NCI-H460 (cell line): ENCODE data around the gene CREM. TPM values are rescaled to one million over a fixed set of nuclear protein-coding genes. Genes with fewer than 3 reads are reported as not detected.
"Not testable (repeated sequence)": the region's sequence is repeated elsewhere in the genome, so short reads cannot be mapped to it uniquely, and the experiment has no call there.

Experiments
- DNase-seq: peaks from one replicate; pipeline ENCODE4 v3.0.0-alpha.2; 2016; ENCODE audit warnings: low read depth; ENCODE audit errors: extremely low read depth
- polyA plus RNA-seq: library from polyadenylated mRNA; depleted of rRNA; stranded (reverse); fragments of >200 nt; gene quantifications from 2 replicates; pipeline ENCODE4 v1.2.3, GENCODE V29; 2014; cell fraction: nucleus; rRNA removed
- total RNA-seq: library from RNA; depleted of rRNA; stranded (reverse); fragments of >200 nt; shearing (Covaris generic); gene quantifications from 2 replicates; pipeline ENCODE4 v1.2.3, GENCODE V29; 2014; rRNA removed

Gene CREM
- 240 and 246 TPM in 2 replicates for total RNA-seq
- polyA plus RNA-seq = 196 and 214 TPM in 2 replicates

DNA sequence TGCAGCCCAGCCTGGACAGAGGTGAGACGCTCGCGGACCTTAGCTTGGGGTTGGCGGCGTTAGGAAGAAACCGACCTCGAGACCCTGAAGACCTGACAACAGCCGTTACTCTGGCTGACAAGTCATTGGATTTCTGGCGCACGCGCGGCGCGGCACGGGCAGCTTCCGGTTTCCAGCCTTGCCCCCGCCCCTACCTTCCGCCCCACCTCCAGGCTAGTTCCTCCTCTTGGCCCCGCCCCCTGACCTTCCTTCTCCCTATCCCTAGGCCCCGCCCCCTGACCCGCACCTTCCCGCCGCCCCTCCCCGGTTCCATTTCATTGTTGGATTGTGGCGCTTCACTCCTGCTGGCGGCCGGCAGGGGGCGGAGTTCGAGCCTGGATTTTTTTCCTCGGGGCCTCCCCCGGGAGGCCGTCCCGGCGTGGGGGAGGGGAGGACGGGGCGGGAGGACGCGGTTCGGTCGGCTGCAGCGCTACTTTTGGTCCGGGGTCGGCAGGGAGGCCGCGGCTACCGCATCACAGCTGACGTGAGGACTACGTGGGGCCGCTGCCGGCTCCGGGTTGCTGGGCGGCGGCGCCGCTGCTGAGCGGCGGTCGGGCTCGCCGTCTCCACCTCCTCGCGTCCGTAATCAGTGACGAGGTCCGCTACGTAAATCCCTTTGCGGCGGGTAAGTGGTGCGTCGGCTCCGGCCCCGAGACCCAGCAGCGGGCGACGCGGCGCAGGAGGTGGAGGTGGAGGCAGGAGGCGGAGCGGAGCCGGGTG, at the start of gene CREM:
Gene CREM, plus strand, starts transcription at position 317 of the 759 bp plus-strand sequence. CDS start 10,990 bp downstream, outside the sequence.
- peak; percentile 95 for DNase-seq

DNA sequence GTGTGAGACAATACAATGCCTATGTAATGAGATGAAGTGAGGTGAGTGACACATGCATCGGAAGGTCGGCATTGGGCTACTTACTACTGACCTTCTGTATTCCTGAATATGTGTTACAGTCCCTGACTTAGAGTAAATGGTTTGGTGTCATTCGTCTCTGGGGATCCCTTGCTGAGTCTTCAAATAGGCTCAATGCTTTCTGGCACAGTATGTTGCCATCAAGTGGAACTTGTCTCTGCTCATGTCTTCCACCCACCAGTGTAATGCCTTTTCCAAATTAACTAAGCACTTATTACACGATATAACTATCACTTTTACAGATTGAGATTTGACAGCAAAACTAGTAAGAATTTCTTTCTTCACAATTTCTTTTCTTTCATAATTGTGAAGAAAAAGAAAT, 47.4 kb upstream of the CREM start:
- no peak for DNase-seq

DNA sequence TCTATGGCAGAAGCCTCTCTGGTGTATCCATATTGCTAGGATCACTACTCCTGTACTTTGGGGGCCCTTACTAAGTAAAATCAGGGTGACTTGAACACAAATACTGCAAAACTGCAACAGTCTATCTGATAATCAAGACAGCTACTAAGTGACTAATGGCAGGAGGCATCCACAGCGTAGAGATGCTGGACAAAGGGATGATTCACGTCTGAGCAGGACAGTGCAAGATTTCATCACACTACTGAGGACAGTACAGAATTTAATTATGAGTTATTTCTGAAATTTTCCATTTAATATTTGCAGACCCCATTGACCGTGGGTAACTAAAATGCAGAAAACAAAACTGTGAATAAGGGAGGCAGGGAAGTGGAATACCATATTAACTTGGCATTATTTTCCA, 46.9 kb upstream of the CREM start:
- peak; percentile 38 for DNase-seq

DNA sequence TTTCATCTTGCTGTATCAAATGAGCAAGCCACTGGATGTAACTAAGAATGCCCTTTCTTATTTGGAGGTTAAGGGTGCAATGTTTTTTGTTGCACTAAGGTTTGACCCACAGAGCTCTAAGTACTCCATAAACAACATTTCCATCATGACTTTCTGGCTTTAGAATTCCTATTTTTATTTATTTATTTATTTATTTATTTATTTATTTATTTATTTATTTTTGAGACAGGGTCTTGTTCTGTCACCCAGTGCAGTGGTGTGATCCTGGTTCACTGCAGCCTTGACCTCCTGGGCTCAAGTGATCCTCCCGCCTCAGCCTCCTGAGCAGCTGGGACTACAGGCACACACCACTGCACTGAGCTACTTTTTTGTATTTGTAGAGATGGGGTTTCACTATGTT, 46.4 kb upstream of the CREM start:
- not testable (repeated sequence) for DNase-seq

DNA sequence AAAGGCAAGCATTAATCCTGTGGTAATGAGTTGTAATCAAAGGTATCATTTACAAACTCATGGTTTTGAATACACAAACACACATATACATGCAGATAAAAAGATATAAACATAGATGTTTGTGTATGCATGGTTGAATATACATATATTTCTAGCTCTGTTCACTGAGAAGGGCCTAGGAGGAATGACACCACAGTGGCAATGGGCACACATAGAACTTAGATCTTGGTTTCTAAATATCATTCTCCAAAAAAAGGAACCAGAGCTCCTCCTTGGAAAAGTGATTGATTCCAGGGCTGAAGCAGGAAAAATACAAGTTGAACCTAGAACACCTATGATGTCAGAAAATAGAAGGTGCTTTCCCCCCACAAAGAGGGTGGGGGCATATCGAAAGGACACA, 43.4 kb upstream of the CREM start:
- DNase-seq = no peak

DNA sequence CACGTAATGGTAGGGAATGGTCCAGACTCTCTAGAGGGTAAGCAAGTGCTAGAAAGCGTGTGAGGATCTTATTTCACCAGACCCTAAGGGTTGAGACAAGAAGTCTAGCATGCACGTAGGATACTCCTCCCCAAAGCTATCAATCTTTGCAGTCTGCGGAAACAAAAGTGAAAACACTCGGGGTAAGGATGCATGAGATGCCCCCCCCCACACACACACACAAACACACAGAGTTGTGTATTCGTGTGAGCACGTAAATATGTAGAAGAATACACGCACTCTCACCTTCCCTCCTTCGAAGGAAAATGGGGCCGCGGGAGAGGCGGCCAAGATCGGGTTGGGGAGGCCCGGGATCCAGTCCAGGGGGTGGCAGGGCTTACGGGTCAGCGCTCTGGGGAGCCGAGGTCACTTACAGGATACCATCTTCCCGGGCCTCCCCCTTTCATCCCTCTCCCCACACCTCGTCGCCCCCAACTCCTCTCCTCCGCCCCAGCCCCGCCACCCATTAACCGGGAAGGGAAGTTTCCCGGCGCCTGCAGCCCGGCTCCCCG, 37.0 kb upstream of the CREM start:
- no peak for DNase-seq

DNA sequence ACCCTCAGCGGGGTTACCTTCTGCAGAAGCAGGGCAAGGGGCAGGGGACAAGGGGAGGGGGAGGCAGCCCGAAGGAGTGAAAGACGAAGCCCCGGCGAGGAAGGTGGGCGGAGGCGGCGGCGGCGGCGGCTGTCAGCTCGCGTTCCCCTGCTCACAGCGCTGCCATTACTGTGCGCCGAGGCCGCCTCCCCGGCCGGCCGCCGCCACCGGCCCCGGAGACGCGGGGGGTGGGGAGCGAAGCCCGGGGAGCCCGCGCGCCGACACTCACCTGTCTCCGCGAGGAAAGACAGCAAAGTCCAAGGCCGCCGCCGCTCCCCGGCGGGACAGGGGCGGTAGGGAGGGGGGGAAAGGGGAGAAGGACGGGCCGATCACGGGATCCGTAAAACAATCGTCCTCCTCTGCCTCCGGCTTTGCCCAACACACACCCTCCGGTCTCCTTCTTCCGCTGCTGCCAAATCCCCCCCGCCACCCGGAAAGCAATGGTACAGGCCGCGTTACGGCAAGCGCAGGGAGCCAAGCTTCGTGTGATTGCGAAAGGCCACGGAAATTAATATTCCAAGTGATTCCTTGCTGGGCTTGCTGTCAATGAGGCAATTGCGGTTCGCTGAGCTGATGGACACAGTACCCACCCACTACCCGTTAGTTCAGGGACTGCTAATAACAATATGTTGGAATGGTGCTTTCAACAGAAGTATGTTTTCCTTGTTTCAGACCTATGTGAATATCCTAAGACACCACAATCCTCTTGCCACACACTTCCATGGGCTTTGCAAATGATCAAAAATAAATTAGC, 36.3 kb upstream of the CREM start, which contains the start of gene CUL2:
Gene CUL2, minus strand, starts transcription at position 180 of the 793 bp plus-strand sequence. CDS start 19,024 bp downstream, outside the sequence.
- peak; percentile 81 for DNase-seq

DNA sequence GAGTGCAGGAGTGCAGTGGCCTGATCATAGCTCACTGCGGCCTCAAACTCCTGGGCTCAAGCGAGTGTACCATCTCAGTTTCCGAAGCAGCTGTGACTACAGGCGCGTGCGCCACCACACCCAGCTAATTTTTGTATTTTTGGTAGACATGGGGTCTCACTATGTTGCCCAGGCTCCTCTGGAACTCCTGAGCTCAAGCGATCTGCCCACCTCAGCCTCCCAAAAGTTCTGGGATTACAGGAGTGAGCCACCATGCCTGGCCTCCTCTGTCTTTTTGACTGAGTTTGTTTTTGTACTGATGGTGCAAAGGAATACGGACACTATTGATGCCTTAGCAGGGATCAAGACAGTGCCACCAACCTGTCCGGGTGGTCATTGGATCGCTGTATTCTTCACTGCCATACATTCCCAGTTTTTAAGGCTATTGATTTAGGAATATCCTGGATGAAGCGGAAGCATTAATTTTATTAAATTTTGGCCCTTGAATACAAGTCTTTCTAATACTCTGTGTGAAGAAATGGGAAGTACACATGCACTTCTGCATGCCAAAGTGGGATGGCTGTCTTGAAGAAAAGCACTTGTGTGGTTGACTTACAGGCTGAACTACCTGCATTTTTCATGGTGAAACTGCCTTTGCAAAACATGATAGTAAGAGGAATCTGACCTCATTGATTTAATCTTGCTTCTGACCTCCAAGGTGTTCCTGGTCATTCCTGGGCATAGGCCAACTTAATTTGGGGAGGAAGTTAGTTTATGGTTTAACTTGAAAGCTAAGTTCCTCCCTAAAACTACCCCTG, 34.5 kb upstream of the CREM start:
- DNase-seq = no peak

DNA sequence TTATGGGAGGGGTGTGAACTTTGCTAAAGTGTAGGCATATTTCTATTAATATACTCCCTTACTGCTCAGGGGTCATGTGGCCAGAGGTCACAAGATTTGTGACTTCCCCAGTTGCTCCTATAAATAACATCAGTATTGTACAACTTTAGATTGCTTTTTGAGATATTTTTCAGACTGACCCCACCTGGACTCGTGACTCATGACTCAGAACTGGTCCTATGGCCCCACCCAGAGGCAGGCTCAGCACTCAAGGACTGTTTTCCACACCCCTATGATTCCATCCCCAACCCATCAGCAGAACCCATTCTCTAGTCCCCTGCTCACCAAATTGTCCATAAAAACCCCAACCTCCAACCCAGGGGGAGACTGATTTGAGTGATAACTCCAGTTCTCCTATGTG, 33.8 kb upstream of the CREM start:
- no peak for DNase-seq

DNA sequence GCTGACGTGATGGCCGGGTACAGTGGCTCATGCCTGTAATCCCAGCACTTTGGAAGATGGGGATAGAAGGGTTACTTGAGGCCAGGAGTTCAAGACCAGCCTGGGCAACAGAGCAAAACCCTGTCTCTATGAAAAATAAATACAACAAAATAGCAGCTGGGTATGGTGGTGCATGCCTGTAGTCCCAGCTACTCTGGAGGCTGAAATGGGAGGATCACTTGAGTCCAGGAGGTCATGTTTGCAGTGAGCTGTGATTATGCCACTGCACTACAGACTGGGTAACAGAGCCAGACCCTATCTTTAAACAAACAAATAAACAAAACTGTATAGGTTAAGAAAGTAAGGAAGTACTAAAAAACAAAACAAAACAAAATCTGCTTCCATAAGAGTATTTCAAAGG, 30.3 kb upstream of the CREM start:
- DNase-seq = no peak

DNA sequence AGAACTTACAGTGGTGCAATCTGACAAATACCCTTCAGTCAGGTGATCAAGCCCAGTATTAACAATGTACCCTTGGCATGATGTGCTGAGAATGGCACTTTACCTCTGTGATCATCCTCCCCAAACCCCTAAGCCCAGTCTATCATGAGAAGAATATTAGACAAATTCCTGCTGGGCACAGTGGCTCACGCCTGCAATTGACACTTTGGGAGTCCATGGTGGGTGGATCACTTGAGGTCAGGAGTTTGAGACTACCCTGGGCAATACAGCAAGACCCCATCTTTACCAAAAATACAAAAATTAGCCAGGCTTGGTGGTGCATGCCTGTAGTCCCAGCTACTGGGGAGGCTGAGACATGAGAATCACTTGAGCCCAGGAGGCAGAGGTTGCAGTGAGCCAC, 29.1 kb upstream of the CREM start:
- no peak for DNase-seq

DNA sequence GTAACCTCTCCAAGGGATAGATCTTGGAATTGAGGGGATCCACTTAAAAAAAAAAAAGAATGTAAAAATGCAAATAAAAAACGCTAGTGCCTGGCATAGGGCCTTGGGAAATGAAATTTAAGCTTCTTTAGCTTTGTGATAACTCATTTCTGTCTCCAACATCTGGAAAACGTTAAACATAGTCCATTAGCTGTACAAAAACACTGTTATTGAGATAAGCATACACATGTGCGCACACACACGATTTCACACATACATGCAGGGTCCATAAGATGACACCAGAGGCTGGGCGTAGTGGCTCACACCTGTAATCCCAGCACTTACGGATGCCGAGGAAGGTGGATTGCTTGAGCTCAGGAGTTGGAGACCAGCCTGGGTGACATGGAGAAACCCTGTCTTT, 22.8 kb upstream of the CREM start:
- no peak for DNase-seq

DNA sequence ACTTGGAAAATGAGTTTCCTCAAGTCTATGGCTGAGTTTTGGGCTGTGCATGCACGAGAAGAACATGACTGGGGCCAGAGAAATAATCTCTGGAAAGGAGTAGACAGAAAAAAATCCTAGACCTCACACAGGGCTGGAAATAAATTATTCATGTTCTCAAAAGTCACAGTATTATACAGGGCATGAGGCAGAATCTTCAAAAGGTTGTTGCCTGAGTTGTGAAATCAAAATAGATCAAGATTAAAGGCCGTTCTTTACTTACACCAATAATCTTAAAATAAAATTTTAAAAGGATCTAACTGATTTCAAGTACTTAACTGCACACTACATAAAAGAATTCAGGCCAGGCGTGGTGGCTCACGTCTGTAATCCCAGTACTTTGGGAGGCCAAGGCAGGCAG, 14.1 kb upstream of the CREM start:
- DNase-seq = no peak

DNA sequence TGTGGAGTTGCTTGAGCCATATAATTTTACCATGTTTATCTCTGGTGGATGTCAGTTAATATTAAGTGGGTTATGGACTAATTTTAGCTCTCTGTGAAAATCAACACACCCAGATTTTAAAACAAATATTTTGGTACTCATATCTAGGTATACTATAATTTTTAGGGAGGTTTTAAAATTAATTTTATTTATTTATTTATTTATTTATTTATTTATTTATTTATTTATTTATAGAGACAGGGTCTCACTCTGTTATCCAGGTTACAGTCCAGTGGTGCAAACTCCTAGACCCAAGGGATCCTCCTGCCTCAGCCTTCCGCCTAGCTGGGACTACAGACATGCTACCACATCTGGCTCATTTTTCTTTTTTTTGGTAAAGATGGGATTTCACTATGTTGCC, 7.3 kb upstream of the CREM start:
- no peak for DNase-seq

DNA sequence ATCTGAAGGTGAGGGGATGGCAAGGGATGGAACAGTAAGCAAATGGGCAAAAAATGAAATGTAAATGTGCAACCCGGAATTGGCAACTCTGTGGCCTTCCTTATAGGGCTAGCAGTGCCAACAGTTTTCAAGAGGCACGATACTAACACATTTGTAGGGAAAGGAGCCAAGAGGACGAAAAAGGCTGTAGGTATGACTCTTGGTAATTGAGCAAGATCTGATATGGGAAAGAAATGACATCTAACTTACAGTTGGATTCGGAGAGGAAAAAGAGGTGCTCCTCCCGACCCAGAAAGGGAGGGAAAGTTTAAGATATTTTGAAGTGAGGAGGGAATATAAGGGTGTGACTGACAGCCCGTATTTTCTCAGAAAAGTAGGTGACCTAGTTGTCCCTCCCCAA, 2.1 kb upstream of the CREM start:
- DNase-seq = no peak

DNA sequence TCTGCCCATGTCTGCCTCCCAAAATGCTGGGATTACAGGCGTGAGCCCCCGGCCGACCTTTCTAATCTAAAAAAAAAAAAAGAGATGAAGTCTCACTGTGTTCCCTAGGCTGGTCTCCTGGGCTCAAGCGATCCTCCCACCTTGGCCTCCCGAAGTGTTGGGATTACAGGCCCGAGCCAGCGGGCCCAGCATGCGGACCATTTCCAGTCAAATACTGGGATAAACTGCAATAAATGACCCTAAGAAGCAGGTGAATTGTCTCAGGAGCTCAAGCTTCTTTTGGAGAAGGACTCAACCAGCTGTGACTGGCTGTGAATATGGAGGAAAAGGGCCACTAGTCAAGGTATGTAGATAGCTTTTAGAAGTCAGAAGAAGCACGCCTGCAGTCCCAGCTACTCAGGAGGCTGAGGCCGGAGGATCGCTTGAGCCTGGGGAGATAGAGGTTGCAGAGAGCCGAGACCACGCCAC, 550 bp upstream of the CREM start:
- DNase-seq = no peak

DNA sequence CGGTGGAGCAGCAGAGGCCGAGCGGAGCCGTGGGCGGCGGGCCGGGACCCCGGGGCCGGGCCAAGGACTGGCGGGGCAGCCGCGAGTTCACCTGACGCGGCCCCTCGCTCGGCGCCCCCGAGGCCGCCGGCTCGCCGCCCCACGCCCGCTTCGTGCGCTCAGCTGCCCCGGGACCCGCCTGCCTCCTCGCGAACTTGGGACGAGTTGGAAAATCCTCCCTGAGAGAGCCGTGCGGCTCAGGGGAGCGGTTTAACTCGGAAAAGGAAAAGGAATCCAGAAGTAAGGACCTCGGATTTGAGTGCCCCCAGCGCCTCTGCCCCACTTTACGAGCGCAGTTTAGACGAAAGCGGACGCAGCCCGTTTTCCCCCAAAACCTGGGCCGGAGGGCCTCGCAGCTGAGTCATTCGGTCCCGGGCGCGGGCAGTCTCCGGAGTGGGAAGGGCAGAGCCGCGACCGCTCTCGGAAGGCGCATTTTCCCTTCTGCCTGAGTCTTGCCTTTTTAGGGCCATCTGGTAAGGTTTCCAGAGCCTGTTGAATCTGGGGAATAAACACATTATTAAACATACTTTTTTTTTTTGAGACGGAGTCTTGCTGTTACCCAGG, 744 bp downstream of the CREM start:
- DNase-seq = no peak

DNA sequence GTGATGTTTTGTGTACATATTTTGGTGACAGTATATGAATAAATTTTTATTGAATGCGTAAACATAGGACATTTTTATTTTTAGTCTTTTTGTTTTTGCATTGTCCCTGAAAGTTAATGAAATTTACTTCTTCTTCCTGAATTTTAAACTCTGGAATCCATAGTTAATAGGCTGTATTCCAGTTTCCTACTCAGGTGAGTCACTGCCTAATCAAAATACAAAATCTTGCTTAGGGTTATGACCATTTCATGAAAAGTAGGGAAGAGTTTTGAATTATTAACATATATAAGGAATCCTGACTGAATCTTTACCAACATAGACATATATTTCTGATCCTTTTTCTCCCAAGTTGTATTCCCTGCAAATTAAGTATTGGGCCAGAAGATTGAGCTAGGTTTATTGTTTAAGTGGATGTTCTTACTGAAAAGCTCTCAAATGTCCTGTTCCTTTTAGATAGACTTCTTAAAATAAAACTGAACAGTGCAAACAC, 2.6 kb downstream of the CREM start:
- DNase-seq = no peak

DNA sequence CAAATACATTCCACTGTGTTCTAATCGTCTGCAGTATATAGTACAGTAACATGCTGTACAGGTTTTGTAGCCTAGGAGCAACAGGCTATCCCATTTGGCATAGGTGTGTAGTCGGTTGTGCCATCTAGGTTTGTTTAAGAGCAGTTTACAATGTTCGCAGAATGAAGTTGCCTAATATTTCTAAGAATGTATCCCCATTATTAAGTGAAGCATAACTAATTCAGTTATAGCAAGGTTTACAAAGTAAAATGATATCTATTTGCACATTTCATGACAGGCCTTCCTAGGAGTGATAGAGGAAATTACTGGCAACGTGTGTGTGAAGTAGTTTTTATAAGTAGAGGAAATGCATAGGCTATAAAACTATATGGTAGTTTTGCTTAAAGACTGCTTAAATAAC, 4.0 kb downstream of the CREM start:
- no peak for DNase-seq

DNA sequence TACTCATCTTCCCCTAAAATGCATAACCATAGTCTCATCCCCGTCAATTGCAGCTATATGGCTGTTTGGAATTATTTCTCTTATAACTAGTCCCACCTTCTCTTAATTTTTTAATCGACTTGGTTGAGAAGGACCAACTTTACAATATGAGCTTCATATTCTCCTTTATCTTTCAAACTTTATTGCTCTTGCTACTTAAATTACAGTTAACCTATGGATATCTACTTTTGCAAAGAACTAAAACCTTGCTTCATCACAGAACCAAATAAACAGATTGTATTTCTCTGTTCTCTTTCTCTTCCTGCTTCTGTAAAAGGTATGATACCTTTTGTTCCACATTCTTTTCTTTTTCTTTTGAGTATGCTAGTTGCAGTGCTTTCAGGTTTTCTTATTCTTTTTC, 6.1 kb downstream of the CREM start:
- DNase-seq = no peak
